Measurements from ENCODE around the gene SPAG9.

Gene SPAG9

GRCh38 chr17:50938821-50939541, 181.7 kb downstream of the SPAG9 start:
- no peak for DNase-seq (ENCODE audit: low read depth)

GRCh38 chr17:50935996-50936266, 184.7 kb downstream of the SPAG9 start:
- DNase-seq (ENCODE audit: low read depth), result no peak

GRCh38 chr17:50935221-50935995, 185.3 kb downstream of the SPAG9 start:
- DNase-seq (ENCODE audit: low read depth), result no peak

GRCh38 chr17:50934672-50935220, 185.9 kb downstream of the SPAG9 start:
- no peak for DNase-seq (ENCODE audit: low read depth)

GRCh38 chr17:50934161-50934560, 186.5 kb downstream of the SPAG9 start:
- DNase-seq (ENCODE audit: low read depth), result no peak

GRCh38 chr17:50931144-50931908, 189.3 kb downstream of the SPAG9 start:
- no peak for DNase-seq (ENCODE audit: low read depth)

GRCh38 chr17:50928646-50929045, 192.0 kb downstream of the SPAG9 start:
- no peak for DNase-seq (ENCODE audit: low read depth)

GRCh38 chr17:50927287-50927686, 193.4 kb downstream of the SPAG9 start:
- DNase-seq (ENCODE audit: low read depth), result no peak

- DNase-seq (ENCODE audit: low read depth), result no peak
Measured at GRCh38 chr17:50926523-50926922, 194.1 kb downstream of the SPAG9 start.

- DNase-seq (ENCODE audit: low read depth), result no peak
Measured at GRCh38 chr17:50925296-50925891, 195.3 kb downstream of the SPAG9 start.

GRCh38 chr17:50924800-50925199, 195.9 kb downstream of the SPAG9 start:
- DNase-seq (ENCODE audit: low read depth), result no peak

GRCh38 chr17:50924300-50924699, 196.4 kb downstream of the SPAG9 start:
- no peak for DNase-seq (ENCODE audit: low read depth)

GRCh38 chr17:50923611-50924010, 197.1 kb downstream of the SPAG9 start:
- no peak for DNase-seq (ENCODE audit: low read depth)

GRCh38 chr17:50922721-50923405, 197.8 kb downstream of the SPAG9 start:
- DNase-seq (ENCODE audit: low read depth), result no peak

GRCh38 chr17:50922107-50922506, 198.6 kb downstream of the SPAG9 start:
- DNase-seq (ENCODE audit: low read depth), result no peak

- DNase-seq (ENCODE audit: low read depth), result no peak
Measured at GRCh38 chr17:50920891-50921586, 199.6 kb downstream of the SPAG9 start.

GRCh38 chr17:50920041-50920410, 200.6 kb downstream of the SPAG9 start:
- no peak for DNase-seq (ENCODE audit: low read depth)

- peak; percentile 59 for DNase-seq (ENCODE audit: low read depth)
Measured at GRCh38 chr17:50919321-50920040, 201.2 kb downstream of the SPAG9 start.

- DNase-seq (ENCODE audit: low read depth), result no peak
Measured at GRCh38 chr17:50918933-50919296, 201.8 kb downstream of the SPAG9 start.

GRCh38 chr17:50918071-50918932, 202.4 kb downstream of the SPAG9 start:
- no peak for DNase-seq (ENCODE audit: low read depth)

Measured in stimulated activated CD8-positive, alpha-beta memory T cell treated with anti-CD3 and anti-CD28 coated beads, Interleukin-12 subunit alpha, Interleukin-12 subunit beta, amount 100 ng/mL, for 4 hours (primary cell).